Stimulated activated CD4-positive, alpha-beta T cell treated with anti-CD3 and anti-CD28 coated beads, Interleukin-12 subunit alpha, Interleukin-12 subunit beta, amount 100 ng/mL, for 24 hours (primary cell): Measurements from ENCODE around the gene MEIKIN.

ENCODE experiments used
- DNase-seq, 2 experiments: peaks; one replicate each; pipeline ENCODE4 v3.0.0-alpha.2; 2020; ENCODE audit warnings: low read depth in 2 of 2

The MEIKIN gene

DNA sequence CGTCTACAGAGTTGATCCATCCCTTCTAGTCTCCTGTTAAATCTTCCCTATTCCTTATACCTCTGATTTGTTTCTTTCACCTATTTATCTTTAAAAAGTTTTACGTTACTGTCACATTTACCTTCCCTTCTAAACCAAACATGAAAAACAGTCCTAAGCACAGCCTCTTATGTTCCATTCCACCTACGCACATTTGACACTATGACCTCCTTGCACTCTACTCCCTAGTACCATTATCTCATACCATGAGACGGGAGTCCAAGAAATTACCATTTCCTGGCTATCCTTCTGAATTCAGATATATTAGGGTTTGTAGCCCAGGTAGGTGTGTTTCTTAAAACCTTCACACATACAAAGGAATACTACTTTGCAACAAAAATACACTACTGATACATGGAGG is 173.8 kb downstream of the MEIKIN start:
- DNase-seq = no peak

- no peak for DNase-seq
These were observed 175.5 kb downstream of the MEIKIN start for GRCh38 chr5:131769961-131770360.

- DNase-seq = no peak
These were observed 176.1 kb downstream of the MEIKIN start for GRCh38 chr5:131769336-131769735.

- DNase-seq = no peak
These were observed 177.6 kb downstream of the MEIKIN start for GRCh38 chr5:131767891-131768290.

- DNase-seq = no peak
These were observed 178.8 kb downstream of the MEIKIN start for GRCh38 chr5:131766689-131767088.

DNA sequence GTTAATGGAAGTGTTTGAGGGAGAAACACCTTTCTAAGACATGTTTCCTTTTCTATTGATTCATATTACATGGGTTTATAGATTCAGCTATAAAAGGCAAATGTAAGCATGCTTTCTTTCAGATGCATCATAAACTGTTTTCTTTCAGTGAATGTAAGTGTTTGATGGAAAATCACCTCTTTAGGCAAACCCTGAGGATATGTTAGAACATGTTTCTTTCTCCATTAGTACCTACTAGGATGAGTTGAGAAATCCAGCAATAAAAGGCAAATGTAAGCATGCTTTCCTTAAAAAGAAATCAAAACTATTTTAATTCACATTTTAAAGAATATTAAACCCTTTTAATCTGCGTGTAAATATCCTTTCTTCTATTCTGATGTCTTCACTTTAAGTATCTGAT is 180.2 kb downstream of the MEIKIN start:
- no peak for DNase-seq

DNA sequence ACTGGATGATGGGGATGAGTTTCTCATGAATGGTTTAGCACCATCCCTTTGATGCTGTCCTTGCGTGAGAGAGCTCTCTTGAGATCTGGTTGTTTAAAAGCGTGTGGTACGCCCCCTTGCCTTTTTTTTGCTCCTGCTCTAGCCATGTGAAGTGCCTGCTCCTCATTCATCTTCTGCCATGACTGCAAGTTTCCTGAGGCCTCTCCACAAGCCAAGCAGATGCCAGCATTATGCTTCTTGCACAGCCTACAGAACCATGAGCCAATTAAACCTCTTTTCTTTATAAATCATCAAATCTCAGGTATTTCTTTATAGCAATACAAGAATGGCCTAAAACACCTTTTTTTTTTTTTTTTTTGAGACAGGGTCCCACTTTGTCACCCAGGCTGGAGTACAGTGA is 181.5 kb downstream of the MEIKIN start:
- DNase-seq = no peak

GRCh38 chr5:131760793-131761192 is 184.7 kb downstream of the MEIKIN start:
- DNase-seq = no peak

DNA sequence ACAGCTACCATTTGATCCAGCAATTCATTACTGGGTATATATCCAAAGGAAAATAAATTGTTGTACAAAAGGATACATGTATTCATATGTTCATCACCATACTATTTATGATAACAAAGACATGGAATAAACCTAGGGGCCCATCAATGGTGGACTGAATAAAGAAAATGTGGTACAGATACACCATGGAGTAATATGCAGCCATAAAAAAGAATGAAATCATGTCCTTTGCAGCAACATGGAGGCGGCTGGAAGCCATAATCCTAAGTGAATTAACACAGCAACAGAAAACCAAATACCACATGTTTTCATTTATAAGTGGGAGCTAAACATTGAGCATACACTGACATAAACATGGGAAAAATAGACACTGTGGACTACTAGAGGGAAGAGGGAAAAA is 185.8 kb downstream of the MEIKIN start:
- no peak for DNase-seq

- no peak for DNase-seq
These were observed 187.0 kb downstream of the MEIKIN start for GRCh38 chr5:131758520-131758900.

DNA sequence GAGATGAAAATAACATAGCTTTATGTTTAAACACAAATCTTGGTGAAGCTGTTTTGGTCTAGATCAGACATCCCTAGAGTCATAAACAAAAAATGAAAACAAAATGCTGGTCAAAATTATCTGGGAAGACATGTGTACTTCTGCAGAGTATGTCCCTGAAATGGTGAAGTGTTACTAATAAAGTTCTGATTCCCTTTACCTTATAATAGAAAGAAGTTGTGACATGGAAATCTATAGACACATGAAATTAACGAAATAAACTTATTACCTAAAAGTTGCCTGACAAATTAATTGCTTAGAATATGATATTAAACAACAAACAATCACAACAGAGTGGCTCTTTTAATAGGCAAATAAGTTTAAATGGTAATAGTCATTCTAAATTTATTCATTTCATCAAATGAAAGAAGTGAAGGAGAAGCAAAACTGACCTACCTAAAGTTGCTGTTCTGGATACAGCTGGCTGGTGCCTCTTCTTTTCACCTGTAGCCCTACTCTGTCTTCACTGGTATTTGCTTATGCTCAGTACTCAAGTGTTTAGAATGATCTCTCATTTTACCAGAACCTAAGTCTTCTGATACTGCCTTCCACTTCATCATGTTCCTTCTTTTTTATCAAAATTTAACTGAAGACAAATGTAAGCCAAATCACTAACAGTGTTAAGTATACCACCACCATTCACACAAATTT is 187.5 kb downstream of the MEIKIN start:
- DNase-seq = no peak
